Lower leg skin (tissue), 3 donors: Measurements from ENCODE around the gene HDAC4.

ENCODE experiments used
- CTCF ChIP-seq, 3 donors: fragments of 450-650 bp; IDR thresholded peaks; one replicate each; pipeline ENCODE4 v1.5.1; 2016; ENCODE audit warnings: antibody characterized with exemption in 3 of 3, mild to moderate bottlenecking in 3 of 3, moderate library complexity in 2 of 3
- POLR2A ChIP-seq, 2 donors: fragments of 450-650 bp; IDR thresholded peaks; one replicate each; pipeline ENCODE4 v1.6.1; 2016 to 2017; ENCODE audit warnings: antibody characterized with exemption in 2 of 2, mild to moderate bottlenecking in 1 of 2, moderate library complexity in 1 of 2

GRCh38 chr2:239193401-239193811 is 207.4 kb downstream of the HDAC4 start:
- no peak for TF ChIP-seq POLR2A (IDR thresholded peaks at IDR 0.05)
- TF ChIP-seq CTCF (IDR thresholded peaks at IDR 0.05) = no peak
